ENCODE measurements around the gene HPS5.
"Not testable (repeated sequence)": the region's sequence is repeated elsewhere in the genome, so short reads cannot be mapped to it uniquely, and the experiment has no call there.

Gene HPS5

GRCh38 chr11:18321969-18322711 is at the start of gene HPS5, which contains the start of gene GTF2H1:
Gene HPS5 (minus strand): TSS chr11:18322140. CDS start chr11:18317858, 4,282 bp downstream.
Gene GTF2H1 (plus strand): TSS chr11:18322567. CDS start chr11:18333075, 10,508 bp downstream.
- peak; percentile 95 for DNase-seq (ENCODE audit: low read depth, low spot score)

- DNase-seq (ENCODE audit: low read depth, low spot score): no peak
These were observed 49.3 kb upstream of the HPS5 start for GRCh38 chr11:18371279-18371678.

GRCh38 chr11:18369398-18369797 is 47.5 kb upstream of the HPS5 start:
- no peak for DNase-seq (ENCODE audit: low read depth, low spot score)

GRCh38 chr11:18368221-18368620 is 46.3 kb upstream of the HPS5 start:
- DNase-seq (ENCODE audit: low read depth, low spot score): no peak

- DNase-seq (ENCODE audit: low read depth, low spot score): no peak
These were observed 45.5 kb upstream of the HPS5 start for GRCh38 chr11:18367431-18367830.

GRCh38 chr11:18366286-18366685 is 44.3 kb upstream of the HPS5 start:
- DNase-seq (ENCODE audit: low read depth, low spot score): no peak

- no peak for DNase-seq (ENCODE audit: low read depth, low spot score)
These were observed 43.8 kb upstream of the HPS5 start for GRCh38 chr11:18365741-18366140.

- no peak for DNase-seq (ENCODE audit: low read depth, low spot score)
These were observed 42.6 kb upstream of the HPS5 start for GRCh38 chr11:18364495-18365073.

- DNase-seq (ENCODE audit: low read depth, low spot score): no peak
These were observed 39.2 kb upstream of the HPS5 start for GRCh38 chr11:18361154-18361553.

- DNase-seq (ENCODE audit: low read depth, low spot score): no peak
These were observed 36.7 kb upstream of the HPS5 start for GRCh38 chr11:18358646-18359045.

GRCh38 chr11:18352581-18352980 is 30.6 kb upstream of the HPS5 start:
- no peak for DNase-seq (ENCODE audit: low read depth, low spot score)

- no peak for DNase-seq (ENCODE audit: low read depth, low spot score)
These were observed 25.7 kb upstream of the HPS5 start for GRCh38 chr11:18347471-18348125.

- DNase-seq (ENCODE audit: low read depth, low spot score): no peak
These were observed 11.0 kb upstream of the HPS5 start for GRCh38 chr11:18332891-18333290.

- DNase-seq (ENCODE audit: low read depth, low spot score): no peak
These were observed 10.4 kb upstream of the HPS5 start for GRCh38 chr11:18332302-18332701.

- no peak for DNase-seq (ENCODE audit: low read depth, low spot score)
These were observed 9.0 kb upstream of the HPS5 start for GRCh38 chr11:18330921-18331320.

GRCh38 chr11:18329196-18329870 is 7.4 kb upstream of the HPS5 start:
- DNase-seq (ENCODE audit: low read depth, low spot score): no peak

- no peak for DNase-seq (ENCODE audit: low read depth, low spot score)
These were observed 2.4 kb upstream of the HPS5 start for GRCh38 chr11:18324381-18324780.

- not testable (repeated sequence) for DNase-seq (ENCODE audit: low read depth, low spot score)
These were observed 1.9 kb upstream of the HPS5 start for GRCh38 chr11:18323881-18324280.

GRCh38 chr11:18322818-18323570 is 1.1 kb upstream of the HPS5 start:
- no peak for DNase-seq (ENCODE audit: low read depth, low spot score)

- no peak for DNase-seq (ENCODE audit: low read depth, low spot score)
These were observed 367 bp downstream of the HPS5 start for GRCh38 chr11:18321578-18321968.

GRCh38 chr11:18320617-18321016 is 1.3 kb downstream of the HPS5 start:
- DNase-seq (ENCODE audit: low read depth, low spot score): no peak

GRCh38 chr11:18319914-18320313 is 2.0 kb downstream of the HPS5 start:
- DNase-seq (ENCODE audit: low read depth, low spot score): no peak
